ENCODE data around the gene TJP1.
A peak's percentile ranks its signal among the peaks of the same experiment; 100 is the strongest.

The TJP1 gene

DNA sequence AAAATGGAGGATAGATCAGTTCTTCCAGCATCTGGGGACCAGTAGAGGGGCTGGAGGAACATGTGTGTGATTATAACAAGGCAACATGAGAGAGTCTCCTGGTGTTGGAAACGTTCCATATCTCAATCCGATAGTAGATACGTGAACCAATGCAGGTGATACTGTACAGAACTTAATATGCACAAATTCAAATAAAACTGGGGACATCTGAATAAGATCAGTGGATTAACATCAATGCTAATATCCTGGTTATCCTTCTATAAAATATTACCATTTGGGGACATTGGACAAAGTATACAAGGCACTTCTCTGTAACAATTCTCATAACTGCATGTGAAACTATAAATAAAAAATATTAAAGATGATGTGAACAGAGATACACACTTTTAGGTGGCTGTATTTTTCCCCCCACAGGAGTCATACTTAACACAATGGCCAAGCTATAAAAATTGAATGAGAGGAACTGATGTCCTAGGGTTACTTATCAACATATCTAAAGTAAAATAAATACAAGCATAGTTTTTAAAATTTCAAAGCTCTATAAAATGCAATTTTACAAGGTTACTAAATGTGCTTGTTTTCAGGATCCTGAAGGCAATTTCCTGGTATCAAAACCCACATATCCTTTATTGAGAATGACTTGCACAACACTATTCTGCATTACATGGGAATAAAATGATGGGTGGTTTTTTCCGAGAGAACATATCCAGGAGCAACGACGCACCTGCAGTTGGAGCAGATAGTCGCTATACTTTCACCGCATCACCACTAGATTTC, 31.1 kb upstream of the TJP1 start:
- DNase-seq (ENCODE audit: insufficient read length, low spot score) = no peak
- FAIRE-seq = no peak

DNA sequence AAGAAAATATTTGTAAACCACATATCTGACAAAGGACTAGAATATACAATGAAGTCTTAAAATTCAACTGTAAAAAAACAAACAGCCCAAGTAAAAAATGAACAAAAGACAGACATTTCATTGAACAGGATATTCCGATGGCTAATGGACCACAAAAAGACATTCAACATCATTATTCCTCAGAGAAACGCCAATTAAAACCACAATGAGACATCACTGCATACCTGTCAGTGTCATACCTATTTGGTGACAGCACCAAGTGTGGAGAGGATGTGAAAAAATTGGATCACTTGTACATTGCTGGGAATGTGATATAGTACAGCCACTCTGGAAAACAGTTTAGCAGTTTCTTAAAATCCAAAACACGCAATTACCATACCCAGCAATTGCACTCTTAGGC, 29.9 kb upstream of the TJP1 start:
- TF ChIP-seq POLR2A (IDR thresholded peaks at IDR 0.05; ENCODE audit: low read depth, low read length) = no peak
- no peak for FAIRE-seq
- DNase-seq (ENCODE audit: insufficient read length, low spot score) = no peak

More for the DNA sequence above, 31.1 kb upstream of the TJP1 start:
- no peak for TF ChIP-seq POLR2A (IDR thresholded peaks at IDR 0.05; ENCODE audit: low read depth, low read length)

DNA sequence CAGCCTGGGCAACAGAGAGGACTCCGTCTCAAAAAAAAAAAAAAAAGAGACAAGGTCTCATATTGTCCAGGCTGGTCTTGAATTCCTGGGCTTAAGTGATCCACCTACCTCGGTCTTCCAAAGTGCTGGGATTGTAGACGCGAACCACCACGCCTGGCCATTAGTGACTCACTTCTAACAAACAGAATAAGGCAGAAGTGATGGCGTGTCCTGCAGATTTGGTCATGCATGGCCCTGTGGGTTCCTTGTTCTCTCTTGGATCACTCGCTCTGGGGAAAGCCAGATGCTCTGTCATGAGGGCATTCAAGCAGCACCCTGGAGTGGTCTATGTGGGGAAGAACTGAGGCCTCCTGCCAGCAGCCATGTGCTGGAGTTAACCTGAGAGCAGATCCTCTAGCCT, 27.4 kb upstream of the TJP1 start:
- FAIRE-seq (no peak), DNase-seq (ENCODE audit: insufficient read length, low spot score) (no peak)
- no peak for TF ChIP-seq POLR2A (IDR thresholded peaks at IDR 0.05; ENCODE audit: low read depth, low read length)

DNA sequence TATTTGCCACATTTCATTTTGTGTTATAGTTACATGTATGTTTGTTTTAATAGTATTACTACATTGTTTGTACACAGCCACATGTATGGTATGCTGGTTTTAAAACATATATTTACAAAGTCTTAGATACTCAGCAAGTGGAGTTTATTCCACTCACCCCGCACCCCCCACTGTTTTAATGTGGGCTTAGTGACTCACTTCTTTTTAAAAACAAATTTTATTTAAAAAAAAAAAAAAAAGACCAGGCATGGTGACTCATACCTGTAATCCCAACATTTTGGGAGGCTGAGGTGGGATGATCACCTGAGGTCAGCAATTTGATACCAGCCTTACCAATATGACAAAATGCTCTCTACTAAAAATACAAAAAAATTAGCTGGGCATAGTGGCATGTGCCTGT, 26.9 kb upstream of the TJP1 start:
- DNase-seq (ENCODE audit: insufficient read length, low spot score) = no peak
- TF ChIP-seq POLR2A (IDR thresholded peaks at IDR 0.05; ENCODE audit: low read depth, low read length) = no peak
- FAIRE-seq = no peak

DNA sequence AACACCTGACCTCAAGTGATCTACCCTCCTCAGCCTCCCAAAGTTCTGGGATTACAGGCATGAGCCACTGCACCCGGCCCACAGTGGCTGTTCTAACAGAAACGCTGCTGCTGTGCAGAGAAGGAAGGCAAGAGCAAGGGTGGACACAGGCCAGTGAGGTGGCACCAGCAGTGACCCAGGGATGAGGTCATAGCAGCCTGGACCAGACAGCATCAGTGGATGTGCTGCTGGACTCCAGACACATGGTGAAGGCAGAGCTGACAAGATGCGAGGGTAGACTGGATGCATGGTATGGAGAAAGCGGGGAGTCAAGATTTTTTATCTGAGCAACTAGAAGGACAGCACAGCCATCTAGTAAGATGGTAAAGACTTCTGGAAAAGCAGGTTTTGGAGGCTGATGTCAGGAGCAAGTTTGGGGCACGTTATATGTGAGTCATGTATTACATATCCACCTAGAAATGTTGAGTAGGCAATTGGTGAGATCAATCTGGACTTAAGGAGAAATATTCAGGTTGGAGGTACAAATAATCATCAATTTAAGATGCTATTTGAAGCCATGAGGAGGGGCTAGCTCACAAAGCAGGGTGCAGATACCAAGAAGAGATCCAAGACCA, 22.1 kb upstream of the TJP1 start:
- DNase-seq (ENCODE audit: insufficient read length, low spot score) (no peak), FAIRE-seq (peak; percentile 6)
- no peak for TF ChIP-seq POLR2A (IDR thresholded peaks at IDR 0.05; ENCODE audit: low read depth, low read length)

DNA sequence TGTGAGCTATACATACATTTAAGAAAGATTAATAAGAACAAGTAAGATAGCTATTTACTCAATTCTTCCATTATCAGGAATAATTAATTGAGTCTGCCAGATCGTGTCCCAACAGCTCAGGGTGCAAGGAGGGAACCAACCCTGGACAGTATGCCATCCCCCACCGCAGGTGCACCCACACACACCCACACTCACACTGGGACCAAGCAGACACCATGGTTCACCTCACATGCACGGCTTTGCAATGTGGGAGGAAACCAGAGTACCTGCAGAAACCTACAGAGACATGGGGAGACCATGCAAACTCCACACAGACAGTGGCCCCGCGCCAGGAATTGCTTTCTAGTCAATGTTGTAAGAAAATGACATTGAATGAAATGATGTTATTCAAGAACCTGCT, 20.0 kb upstream of the TJP1 start:
- TF ChIP-seq POLR2A (IDR thresholded peaks at IDR 0.05; ENCODE audit: low read depth, low read length) = no peak
- FAIRE-seq = no peak
- DNase-seq (ENCODE audit: insufficient read length, low spot score) = no peak

DNA sequence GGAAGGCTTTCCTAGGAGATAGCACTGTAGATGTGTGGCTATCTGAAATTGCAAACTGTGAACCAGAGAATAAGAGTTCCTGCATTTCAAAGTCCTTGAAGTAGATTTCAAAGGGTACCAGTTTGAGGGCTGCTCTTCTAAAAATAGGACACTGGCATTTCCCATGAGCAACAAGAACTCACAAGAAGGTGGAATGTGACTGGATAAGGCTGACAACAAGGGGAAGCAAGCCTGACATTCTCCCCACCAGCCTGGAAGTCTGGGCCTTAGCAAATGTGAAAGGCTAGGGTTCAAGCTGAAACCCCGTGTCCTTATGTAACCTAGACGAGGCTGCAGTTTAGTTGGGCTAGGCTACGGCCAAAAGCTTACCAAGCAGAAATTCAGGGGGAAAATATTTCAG, 18.7 kb upstream of the TJP1 start:
- TF ChIP-seq POLR2A (IDR thresholded peaks at IDR 0.05; ENCODE audit: low read depth, low read length) = no peak
- no peak for FAIRE-seq
- DNase-seq (ENCODE audit: insufficient read length, low spot score) = no peak

DNA sequence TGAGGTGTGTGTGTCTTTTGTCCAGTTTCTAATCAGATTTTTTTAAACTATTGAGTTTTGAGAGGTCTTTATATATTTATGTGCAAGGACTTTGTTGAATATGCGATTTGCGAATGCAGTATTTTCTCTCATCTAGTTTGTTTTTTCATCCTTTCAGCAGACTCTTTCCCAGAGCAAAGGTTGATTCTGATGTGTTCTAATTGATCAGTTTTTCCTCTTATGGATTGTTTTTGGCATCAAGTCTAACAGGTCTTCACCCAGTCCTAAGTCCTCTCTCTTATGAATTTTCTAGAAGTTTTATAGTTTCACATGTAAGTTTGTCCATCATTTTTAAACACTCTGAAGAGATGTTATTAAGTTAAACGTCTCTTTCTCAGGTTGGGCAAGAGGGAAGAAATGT, 17.8 kb upstream of the TJP1 start:
- FAIRE-seq = no peak
- TF ChIP-seq POLR2A (IDR thresholded peaks at IDR 0.05; ENCODE audit: low read depth, low read length) = no peak
- no peak for DNase-seq (ENCODE audit: insufficient read length, low spot score)

DNA sequence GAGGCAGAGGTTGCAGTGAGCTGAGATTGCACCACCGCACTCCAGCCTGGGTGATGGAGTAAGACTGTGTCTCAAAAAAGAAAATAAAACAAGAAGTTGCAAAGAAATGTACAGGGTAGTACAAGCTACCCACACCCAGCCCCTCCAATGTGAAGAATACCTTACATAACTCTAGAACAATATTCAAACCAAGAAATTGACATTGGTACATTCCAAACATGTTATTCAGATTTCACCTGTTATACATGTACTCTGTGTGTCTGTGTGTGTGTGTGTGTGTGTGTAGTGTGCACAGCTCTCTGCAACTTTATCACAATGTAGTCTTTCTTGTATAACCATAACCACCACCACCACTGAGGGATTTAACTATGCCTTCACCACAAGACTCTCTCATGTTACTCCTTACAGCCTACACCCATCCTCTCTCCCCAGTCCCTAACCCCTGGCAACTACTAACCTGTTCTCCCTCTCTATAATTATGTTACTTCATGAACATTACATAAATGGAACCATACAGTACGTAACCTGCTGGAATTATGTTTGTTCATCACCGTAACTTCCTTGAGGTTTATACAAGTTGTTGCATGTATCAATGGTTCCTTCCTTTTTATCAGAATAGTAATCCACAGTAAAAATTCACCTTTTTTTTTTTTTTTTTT, 16.2 kb upstream of the TJP1 start:
- no peak for TF ChIP-seq POLR2A (IDR thresholded peaks at IDR 0.05; ENCODE audit: low read depth, low read length)
- FAIRE-seq (no peak), DNase-seq (ENCODE audit: insufficient read length, low spot score) (no peak)

DNA sequence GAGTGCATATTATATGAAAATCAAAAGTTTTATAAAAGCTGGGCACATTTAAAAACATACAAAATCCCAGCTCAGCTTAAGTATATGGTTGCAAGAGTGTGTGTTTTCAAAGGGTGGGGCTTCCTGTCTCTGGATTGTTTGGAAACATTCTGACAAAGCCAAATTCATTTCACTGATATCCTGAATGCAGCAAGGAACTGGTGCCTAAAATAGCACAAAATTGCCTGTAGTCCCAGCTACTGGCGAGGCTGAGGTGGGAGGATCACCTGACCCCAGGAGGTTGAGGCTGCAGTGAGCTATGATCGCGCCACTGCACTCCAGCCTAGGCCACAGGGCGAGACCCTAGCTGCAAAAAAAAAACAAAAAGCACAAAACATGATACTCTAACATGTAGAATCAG, 13.0 kb upstream of the TJP1 start:
- TF ChIP-seq POLR2A (IDR thresholded peaks at IDR 0.05; ENCODE audit: low read depth, low read length) = no peak
- DNase-seq (ENCODE audit: insufficient read length, low spot score) (no peak), FAIRE-seq (peak; percentile 85)

DNA sequence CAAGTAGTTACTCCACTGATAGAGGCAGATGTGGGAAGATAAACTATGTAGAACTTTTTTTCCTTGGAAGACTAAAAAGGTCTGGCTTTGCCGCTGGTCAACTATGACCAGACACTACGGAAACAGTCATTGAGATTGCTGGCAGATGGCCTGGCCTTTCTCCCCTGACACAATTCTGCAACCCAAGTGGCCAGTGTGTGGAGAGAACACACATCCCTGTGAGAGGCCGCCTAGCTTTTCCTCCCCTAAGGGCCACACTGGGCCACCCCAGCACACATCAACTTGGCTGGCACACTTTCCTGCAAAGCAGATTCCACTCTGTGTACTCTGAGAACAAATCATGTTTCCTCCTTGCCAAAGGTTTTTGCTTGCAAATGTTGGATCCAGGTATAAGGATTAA, 10.4 kb upstream of the TJP1 start:
- TF ChIP-seq POLR2A (IDR thresholded peaks at IDR 0.05; ENCODE audit: low read depth, low read length) = no peak
- FAIRE-seq (no peak), DNase-seq (ENCODE audit: insufficient read length, low spot score) (no peak)

DNA sequence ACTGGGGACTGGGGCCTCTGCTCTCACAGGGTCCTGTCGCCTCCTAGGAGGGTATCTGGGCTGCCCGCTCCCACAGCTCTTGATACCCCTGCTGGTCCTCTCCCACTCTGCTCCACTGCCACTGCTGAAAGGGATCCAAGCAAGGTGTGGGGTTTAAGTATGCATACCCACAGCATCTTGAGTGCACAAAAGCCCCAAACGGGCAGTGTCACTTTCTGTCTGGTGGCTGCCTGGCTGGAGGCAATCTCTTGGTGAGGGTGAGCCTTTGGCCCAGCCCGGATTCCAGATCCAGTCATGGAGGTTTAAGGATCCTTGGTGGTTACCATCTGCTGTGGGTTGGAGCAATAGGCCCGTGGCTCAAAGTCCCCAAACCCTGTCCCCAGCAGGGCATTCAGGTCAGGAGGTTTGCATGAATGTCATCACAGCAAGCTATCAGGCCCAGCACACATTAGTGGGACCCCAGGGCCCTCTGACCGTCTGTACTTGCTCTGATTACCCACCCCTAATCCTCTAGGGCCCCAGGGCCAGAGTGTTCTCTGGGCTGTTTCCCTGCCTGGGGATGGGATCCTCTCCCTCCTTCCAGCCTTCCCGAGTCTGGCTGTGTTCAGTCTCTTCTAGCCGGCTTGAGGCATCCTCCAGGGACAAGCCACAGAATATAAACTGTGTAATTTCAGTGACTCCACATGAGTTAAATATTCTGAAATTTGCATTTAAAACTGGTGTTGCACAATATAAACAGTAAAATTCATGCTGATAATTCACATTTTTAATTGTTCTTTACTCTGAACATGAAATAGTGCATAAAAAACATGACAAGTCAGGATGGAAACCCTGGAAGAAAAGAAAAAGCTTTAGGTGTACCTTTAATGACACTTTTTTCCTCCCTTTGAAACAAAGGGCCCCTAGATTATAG, 4.9 kb upstream of the TJP1 start:
- no peak for TF ChIP-seq POLR2A (IDR thresholded peaks at IDR 0.05; ENCODE audit: low read depth, low read length)
- no peak for DNase-seq (ENCODE audit: insufficient read length, low spot score)
- FAIRE-seq = no peak

DNA sequence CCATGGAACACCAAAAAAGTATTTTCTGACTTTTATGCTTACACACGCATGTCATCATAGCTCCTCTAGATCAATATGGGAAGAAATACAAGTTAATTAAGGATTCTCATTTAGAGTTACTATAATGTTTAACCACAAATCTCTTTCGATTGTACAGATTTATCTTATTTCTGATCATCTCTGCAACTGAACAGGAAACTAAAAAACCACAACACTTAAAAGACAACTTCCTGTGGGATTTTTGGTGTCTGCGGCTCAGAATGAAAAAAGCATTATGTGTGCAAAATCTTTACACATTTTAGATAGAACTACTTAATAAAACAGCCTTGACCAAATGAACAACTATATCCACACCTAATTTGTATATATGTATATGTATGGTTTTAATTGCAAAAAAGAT, 3.0 kb upstream of the TJP1 start:
- FAIRE-seq (peak; percentile 82), DNase-seq (ENCODE audit: insufficient read length, low spot score) (no peak)
- no peak for TF ChIP-seq POLR2A (IDR thresholded peaks at IDR 0.05; ENCODE audit: low read depth, low read length)
